A549 (cell line): Measurements from ENCODE around the gene RPS21. TPM values are rescaled to one million over a fixed set of nuclear protein-coding genes. Genes with fewer than 3 reads are reported as not detected.
"Not testable (repeated sequence)": the region's sequence is repeated elsewhere in the genome, so short reads cannot be mapped to it uniquely, and the experiment has no call there.

ENCODE experiments used
- ATAC-seq, 2 experiments: fragments of 200-7000 bp in 1 of 2; fragments of >200 bp in 1 of 2; cut with Nextera tagmentation in 1 of 2; cut with Tn5 transposase in 1 of 2; 3 replicates each; pipeline versions ENCODE4 v1.8.0 to v1.9.1; 2018 to 2020; ENCODE audit warnings: mild to moderate bottlenecking in 1 of 2, moderate library complexity in 1 of 2
- CTCF ChIA-PET: fragments of 300-600 bp; sonication (Branson Sonifier 250); formaldehyde crosslinking; extraction: SDS; loops from one replicate; lab custom pipeline; 2021; ENCODE audit warnings: antibody characterized with exemption, inconsistent platforms; lab: Yijun Ruan, JAX
- POLR2A ChIA-PET: fragments of 350-600 bp; formaldehyde crosslinking; extraction: SDS; loops from one replicate; lab custom pipeline; 2021; ENCODE audit warnings: antibody characterized with exemption, inconsistent platforms; lab: Yijun Ruan, JAX
- DNase-seq, 2 experiments: peaks; one replicate each; pipeline versions ENCODE4 v3.0.0 to v3.0.0-alpha.2; 2011 to 2016; ENCODE audit warnings: low read depth in 1 of 2, low spot score in 1 of 2
- FAIRE-seq: peaks from 2 replicates; lab custom pipeline; 2011; peaks lifted over from hg19 to GRCh38; lab: Jason Lieb, UNC
- H3K27ac ChIP-seq, 2 experiments: fragments of >200 bp; sonication (Bioruptor Twin); formaldehyde crosslinking; 3 replicates each; pipeline ENCODE4 v1.5.1; 2016 to 2017
- H3K4me1 ChIP-seq: fragments of >200 bp; sonication (Bioruptor Twin); formaldehyde crosslinking; 3 replicates; pipeline ENCODE4 v1.6.1; 2016
- H3K4me2 ChIP-seq: fragments of >200 bp; sonication (Bioruptor Twin); formaldehyde crosslinking; 3 replicates; pipeline ENCODE4 v1.6.1; 2016
- H3K4me3 ChIP-seq: fragments of >200 bp; sonication (Bioruptor Twin); formaldehyde crosslinking; 3 replicates; pipeline ENCODE4 v1.5.1; 2016
- H3K9me3 ChIP-seq: fragments of >200 bp; sonication (Bioruptor Twin); formaldehyde crosslinking; 3 replicates; pipeline ENCODE4 v1.6.1; 2016
- CBX2 ChIP-seq: fragments of 200-600 bp; sonication (generic); IDR thresholded peaks from 2 replicates; pipeline ENCODE4 v1.6.1; 2016; ENCODE audit warnings: low read depth, mild to moderate bottlenecking, borderline replicate concordance
- CHD4 ChIP-seq: fragments of 200-600 bp; sonication (generic); IDR thresholded peaks from 2 replicates; pipeline ENCODE4 v1.6.1; 2016; ENCODE audit warnings: antibody characterized with exemption, mild to moderate bottlenecking, borderline replicate concordance
- ELK1 ChIP-seq: fragments of 150-350 bp; IDR thresholded peaks from 2 replicates; pipeline ENCODE4 v1.6.1; 2014; ENCODE audit warnings: low read depth, mild to moderate bottlenecking, low read length
- FOSB ChIP-seq: fragments of 250-450 bp; sonication (Bioruptor Pico); IDR thresholded peaks from 2 replicates; pipeline ENCODE4 v1.5.0; 2020; ENCODE audit warnings: mild to moderate bottlenecking, moderate library complexity
- FOXS1 ChIP-seq: fragments of 250-450 bp; sonication (Bioruptor Pico); IDR thresholded peaks from 2 replicates; pipeline ENCODE4 v1.5.0; 2020; ENCODE audit warnings: mild to moderate bottlenecking, moderate library complexity
- HDAC2 ChIP-seq: fragments of 200-600 bp; sonication (generic); IDR thresholded peaks from 2 replicates; pipeline ENCODE4 v1.6.1; 2016
- HOXB13 ChIP-seq: fragments of 250-450 bp; sonication (Bioruptor Pico); IDR thresholded peaks from 2 replicates; pipeline ENCODE4 v1.5.0; 2020; ENCODE audit warnings: low read depth, mild to moderate bottlenecking, moderate library complexity
- HOXB5 ChIP-seq: fragments of 250-450 bp; sonication (Bioruptor Pico); IDR thresholded peaks from 2 replicates; pipeline ENCODE4 v1.5.0; 2020; ENCODE audit warnings: mild to moderate bottlenecking, moderate library complexity
- KDM1A ChIP-seq: fragments of 200-600 bp; sonication (generic); IDR thresholded peaks from 2 replicates; pipeline ENCODE4 v1.6.1; 2016; ENCODE audit warnings: low read depth, mild to moderate bottlenecking
- KDM5A ChIP-seq: fragments of 200-600 bp; sonication (generic); IDR thresholded peaks from 2 replicates; pipeline ENCODE4 v1.6.1; 2016; ENCODE audit warnings: antibody characterized with exemption, mild to moderate bottlenecking
- POLR2A ChIP-seq: IDR thresholded peaks from 2 replicates; pipeline ENCODE4 v1.6.1; 2012; ENCODE audit warnings: mild to moderate bottlenecking, low read length
- POLR2AphosphoS2 ChIP-seq: conservative IDR thresholded peaks from 2 replicates; pipeline ENCODE4 v1.6.1; 2012; ENCODE audit warnings: low read length, improper control_type of control experiment, inconsistent platforms
- RCOR1 ChIP-seq: fragments of 150-350 bp; IDR thresholded peaks from 2 replicates; pipeline ENCODE4 v1.6.1; 2014; ENCODE audit warnings: antibody characterized with exemption, low read length, low read depth
- RNF2 ChIP-seq: fragments of 200-600 bp; sonication (generic); IDR thresholded peaks from 2 replicates; pipeline ENCODE4 v1.6.1; 2016; ENCODE audit warnings: low read depth, mild to moderate bottlenecking, antibody characterized with exemption, moderate library complexity, borderline replicate concordance
- SMC3 ChIP-seq: fragments of >200 bp; sonication (Bioruptor Twin); formaldehyde crosslinking; IDR thresholded peaks from 3 replicates; pipeline ENCODE4 v1.6.1; 2018; ENCODE audit warnings: inconsistent platforms
- TFCP2L1 ChIP-seq: fragments of 250-450 bp; sonication (Bioruptor Pico); IDR thresholded peaks from 2 replicates; pipeline ENCODE4 v1.5.0; 2021; ENCODE audit warnings: mild to moderate bottlenecking
- ZFP36 ChIP-seq: fragments of 450-650 bp; IDR thresholded peaks from 2 replicates; pipeline ENCODE4 v1.6.1; 2014; ENCODE audit warnings: borderline replicate concordance; ENCODE audit not compliant: partially characterized antibody
- ZSCAN20 ChIP-seq: fragments of 250-450 bp; sonication (Bioruptor Pico); IDR thresholded peaks from 2 replicates; pipeline ENCODE4 v1.8.0; 2022; ENCODE audit warnings: mild to moderate bottlenecking, moderate library complexity
- WGBS: methylation state at CpG from one replicate; pipeline ENCODE4 v1.1.6; 2017; ENCODE audit errors: missing lambda C conversion rate; 5-methylcytosine and 5-hydroxymethylcytosine counted together
- polyA plus RNA-seq, 4 experiments: library from polyadenylated mRNA; depleted of rRNA in 3 of 4; stranded (reverse); fragments of >200 nt; fragmentation: RNase III in 1 of 4; extraction: RNeasy Plus Mini Kit Qiagen cat#74134 plus additional on column Dnase treatment in 1 of 4; gene quantifications; 2 replicates in 3 of 4; 3 replicates in 1 of 4; pipeline ENCODE4 v1.2.3, GENCODE V29; 2011 to 2017
- TF ChIP-seq, protein P1 (sequence below): IDR thresholded peaks from 2 replicates; pipeline ENCODE4 v1.6.1; 2012
- TF ChIP-seq, protein P2 (sequence below): fragments of 450-650 bp; IDR thresholded peaks from 2 replicates; pipeline ENCODE4 v1.6.1; 2014; ENCODE audit warnings: antibody characterized with exemption
- TF ChIP-seq, protein P3 (sequence below): fragments of >200 bp; sonication (Bioruptor Twin); formaldehyde crosslinking; IDR thresholded peaks from 2 replicates; pipeline ENCODE4 v1.6.1; 2016
- TF ChIP-seq, protein P4 (sequence below): fragments of 250-450 bp; sonication (Bioruptor Pico); IDR thresholded peaks from 2 replicates; pipeline ENCODE4 v1.5.0; 2020; ENCODE audit warnings: low read depth, mild to moderate bottlenecking, moderate library complexity

Gene RPS21
- polyA plus RNA-seq, 2 of the 4 experiments (the other 2 are of a cell fraction) = 2,862 to 4,026 TPM

DNA sequence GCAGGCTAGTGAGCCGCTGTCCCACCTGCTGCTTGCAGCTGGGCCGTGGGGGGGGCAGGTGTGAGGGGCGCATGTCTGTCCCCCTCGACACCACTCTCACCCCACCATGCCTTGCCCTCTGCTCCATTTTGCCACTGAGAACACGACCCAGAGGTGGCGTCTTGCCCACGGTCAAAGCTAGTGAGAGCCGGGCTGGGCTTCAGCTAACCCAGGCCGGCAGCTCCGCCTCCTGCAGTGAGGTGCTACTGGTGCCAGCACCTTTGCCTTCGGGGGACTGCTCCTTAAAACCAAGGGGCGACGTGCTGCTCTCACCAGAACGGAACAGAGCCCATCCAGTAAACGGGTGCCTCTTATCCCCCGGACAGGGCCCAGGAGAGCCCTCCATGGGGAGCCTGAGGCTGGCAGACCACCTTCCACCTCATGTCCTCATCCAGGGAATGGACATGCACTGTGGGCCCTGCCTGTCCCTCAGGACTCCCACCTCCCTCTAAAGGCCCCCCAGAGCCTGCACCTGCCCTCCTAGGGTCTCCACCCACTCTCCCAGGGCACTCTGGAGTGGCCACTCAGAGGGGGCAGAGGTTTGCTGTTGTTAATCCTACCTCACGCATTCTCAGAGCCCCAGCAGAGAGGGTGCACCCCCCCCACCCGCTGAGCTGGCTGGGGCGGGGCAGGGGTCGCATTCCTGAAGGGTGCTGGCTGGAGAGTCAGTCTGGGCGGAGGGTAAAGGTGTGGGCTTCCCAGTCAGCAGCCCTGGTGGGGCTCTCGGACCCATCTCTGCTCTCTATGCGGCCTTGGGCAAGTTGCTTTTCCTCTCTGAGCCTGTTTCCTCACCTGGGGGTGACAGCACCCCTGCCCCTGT is 37.6 kb downstream of the RPS21 start:
- CTCF ChIA-PET = interaction anchor here (1.2 to 5.2 kb wide), 4 partner anchors 14 to 192 kb away, joined by 4 to 31 read pairs (median 6); no protein-coding TSS in a partner anchor
- Histone ChIP-seq H3K4me2 (no peak overlapping the region), H3K27ac (no peak overlapping the region), H3K4me3 (no peak overlapping the region), H3K9me3 (no peaks in the 10 kb centered on the region), H3K4me1 (no peaks in the 10 kb centered on the region)
- DNase-seq (no peak), ATAC-seq (0 out of 6 replicates have a peak, but pooled peaks of 1 of the 2 experiments have one; percentile 11), FAIRE-seq (no peak)
- TF ChIP-seq TFCP2L1 = no peak
- TF ChIP-seq FOXS1 = no peak
- TF ChIP-seq ELK1 = no peak
- no peak for TF ChIP-seq KDM1A
- TF ChIP-seq HOXB5 = no peak
- TF ChIP-seq, protein P1, sequence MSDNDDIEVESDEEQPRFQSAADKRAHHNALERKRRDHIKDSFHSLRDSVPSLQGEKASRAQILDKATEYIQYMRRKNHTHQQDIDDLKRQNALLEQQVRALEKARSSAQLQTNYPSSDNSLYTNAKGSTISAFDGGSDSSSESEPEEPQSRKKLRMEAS = no peak
- no peak for TF ChIP-seq POLR2AphosphoS2
- TF ChIP-seq KDM5A = no peak
- no peak for TF ChIP-seq CHD4
- TF ChIP-seq, protein P2, sequence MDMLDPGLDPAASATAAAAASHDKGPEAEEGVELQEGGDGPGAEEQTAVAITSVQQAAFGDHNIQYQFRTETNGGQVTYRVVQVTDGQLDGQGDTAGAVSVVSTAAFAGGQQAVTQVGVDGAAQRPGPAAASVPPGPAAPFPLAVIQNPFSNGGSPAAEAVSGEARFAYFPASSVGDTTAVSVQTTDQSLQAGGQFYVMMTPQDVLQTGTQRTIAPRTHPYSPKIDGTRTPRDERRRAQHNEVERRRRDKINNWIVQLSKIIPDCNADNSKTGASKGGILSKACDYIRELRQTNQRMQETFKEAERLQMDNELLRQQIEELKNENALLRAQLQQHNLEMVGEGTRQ = no peak
- no peak for TF ChIP-seq HOXB13 (CRISPR knock-in tag)
- no peak for TF ChIP-seq FOSB
- no peak for TF ChIP-seq CBX2
- no peak for TF ChIP-seq ZFP36
- TF ChIP-seq RNF2 = no peak
- no peak for TF ChIP-seq HDAC2
- TF ChIP-seq ZSCAN20 (CRISPR knock-in tag) = no peak
- TF ChIP-seq, protein P3, sequence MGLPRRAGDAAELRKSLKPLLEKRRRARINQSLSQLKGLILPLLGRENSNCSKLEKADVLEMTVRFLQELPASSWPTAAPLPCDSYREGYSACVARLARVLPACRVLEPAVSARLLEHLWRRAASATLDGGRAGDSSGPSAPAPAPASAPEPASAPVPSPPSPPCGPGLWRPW = no peak
- no peak for TF ChIP-seq SMC3
- TF ChIP-seq RCOR1 = no peak
- 44% methylated on average over 14 of the region's 23 CpGs for WGBS
- POLR2A ChIA-PET = no interaction called here

GRCh38 chr20:62425281-62426058 is 38.6 kb downstream of the RPS21 start:
- ATAC-seq (no peak), FAIRE-seq (no peak), DNase-seq (no peak)
- POLR2A ChIA-PET = no interaction called here
- CTCF ChIA-PET = interaction anchor here (1.7 to 5.2 kb wide), 2 partner anchors 15 to 74 kb away, joined by 5 to 31 read pairs; no protein-coding TSS in a partner anchor
- Histone ChIP-seq H3K4me3 (no peak overlapping the region), H3K27ac (no peak overlapping the region), H3K9me3 (no peaks in the 10 kb centered on the region), H3K4me2 (no peak overlapping the region), H3K4me1 (no peaks in the 10 kb centered on the region)
- TF ChIP-seq POLR2A = no peak
- TF ChIP-seq, protein P4, sequence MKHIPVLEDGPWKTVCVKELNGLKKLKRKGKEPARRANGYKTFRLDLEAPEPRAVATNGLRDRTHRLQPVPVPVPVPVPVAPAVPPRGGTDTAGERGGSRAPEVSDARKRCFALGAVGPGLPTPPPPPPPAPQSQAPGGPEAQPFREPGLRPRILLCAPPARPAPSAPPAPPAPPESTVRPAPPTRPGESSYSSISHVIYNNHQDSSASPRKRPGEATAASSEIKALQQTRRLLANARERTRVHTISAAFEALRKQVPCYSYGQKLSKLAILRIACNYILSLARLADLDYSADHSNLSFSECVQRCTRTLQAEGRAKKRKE (CRISPR knock-in tag) = no peak
- 72% methylated on average over 15 of the region's 21 CpGs for WGBS

DNA sequence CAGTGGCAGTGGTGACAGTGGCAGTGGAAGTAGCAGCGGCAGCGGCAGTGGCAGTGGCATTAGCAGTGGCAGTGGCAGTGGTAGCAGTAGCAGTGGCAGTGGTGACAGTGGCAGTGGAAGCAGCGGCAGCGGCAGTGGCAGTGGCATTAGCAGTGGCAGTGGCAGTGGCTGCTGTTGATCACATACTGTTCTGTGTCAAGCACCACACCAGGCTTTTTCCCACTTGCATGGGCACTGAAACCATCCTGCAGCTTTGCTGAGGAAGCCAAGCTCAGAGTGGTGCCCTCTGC is 39.1 kb downstream of the RPS21 start:
- FAIRE-seq, DNase-seq, H3K4me2 ChIP-seq, H3K27ac ChIP-seq, H3K9me3 ChIP-seq, POLR2A ChIA-PET, ATAC-seq, H3K4me1 ChIP-seq, H3K4me3 ChIP-seq: not testable (repeated sequence)
- CTCF ChIA-PET = interaction anchor here (1.7 to 5.2 kb wide), 2 partner anchors 16 to 74 kb away, joined by 5 to 31 read pairs; no protein-coding TSS in a partner anchor
- WGBS = 84% methylated on average over 4 of the region's 4 CpGs
